HepG2 (cell line): ENCODE data around the gene FCHO1. TPM values are rescaled to one million over a fixed set of nuclear protein-coding genes. Genes with fewer than 3 reads are reported as not detected.

ENCODE experiments used
- ATAC-seq: fragments of 200-7000 bp; cut with Tn5 transposase; 3 replicates; pipeline ENCODE4 v1.9.1; 2020; ENCODE audit warnings: mild to moderate bottlenecking, moderate library complexity
- BruUV-seq: library from RNA; stranded (reverse); fragments of 400-500 nt; replicated peaks from 2 replicates; lab custom pipeline; 2021; lab: Mats Ljungman, UMichigan
- CTCF ChIA-PET: fragments of 300-600 bp; formaldehyde crosslinking; extraction: SDS; loops from one replicate; lab custom pipeline; 2021; ENCODE audit warnings: low total read pairs, inconsistent platforms, low intra/inter-chr PET ratio; lab: Yijun Ruan, JAX
- POLR2A ChIA-PET: fragments of 350-600 bp; sonication (Branson Sonifier 250); formaldehyde crosslinking; loops from one replicate; lab custom pipeline; 2020; ENCODE audit warnings: antibody characterized with exemption, inconsistent platforms; lab: Yijun Ruan, JAX
- DNase-seq: peaks from one replicate; pipeline ENCODE4 v3.0.0-alpha.2; 2015; ENCODE audit warnings: low spot score
- FAIRE-seq: peaks from 3 replicates; lab custom pipeline; 2011; peaks lifted over from hg19 to GRCh38; lab: Jason Lieb, UNC
- H2AFZ ChIP-seq: one replicate; pipeline ENCODE4 v1.6.1; 2011; ENCODE audit warnings: low read length, inconsistent platforms
- H3K27ac ChIP-seq: fragments of 300-600 bp; 3 replicates; pipeline ENCODE4 v1.8.0; 2011; ENCODE audit warnings: mixed run types, mild to moderate bottlenecking, mixed read lengths, low read length, inconsistent platforms; ENCODE audit not compliant: insufficient read depth; ENCODE audit errors: extremely low read length
- H3K27me3 ChIP-seq, 2 experiments: fragments of 200-600 bp in 1 of 2; 2 replicates in 1 of 2; 3 replicates in 1 of 2; pipeline versions ENCODE4 v1.6.0 to v1.8.0; 2011; ENCODE audit warnings: low read length in 2 of 2, mild to moderate bottlenecking in 2 of 2, moderate library complexity in 2 of 2, inconsistent platforms in 1 of 2; ENCODE audit not compliant: insufficient read depth in 2 of 2, control insufficient read depth in 1 of 2
- H3K36me3 ChIP-seq, 2 experiments: fragments of 200-600 bp in 1 of 2; replicated peaks in 1 of 2; 2 replicates in 1 of 2; 3 replicates in 1 of 2; pipeline versions ENCODE4 v1.5.1 to v1.8.0; 2011; ENCODE audit warnings: low read length in 2 of 2, inconsistent platforms in 1 of 2; ENCODE audit not compliant: insufficient read depth in 2 of 2, control insufficient read depth in 1 of 2
- H3K4me1 ChIP-seq: 2 replicates; pipeline ENCODE4 v1.5.1; 2012; ENCODE audit warnings: low read length, inconsistent platforms; ENCODE audit not compliant: insufficient read depth
- H3K4me2 ChIP-seq: 2 replicates; pipeline ENCODE4 v1.6.0; 2011; ENCODE audit warnings: low read depth, low read length, inconsistent platforms
- H3K4me3 ChIP-seq, 3 experiments: fragments of 200-600 bp in 1 of 3; sonication (generic), shearing (Covaris generic) in 1 of 3; replicated peaks in 1 of 3; 2 replicates each; pipeline ENCODE4 v1.5.1; 2011 to 2016; ENCODE audit warnings: low read length in 3 of 3, inconsistent platforms in 2 of 3, low read depth in 2 of 3, mild to moderate bottlenecking in 2 of 3, control low read depth in 1 of 3, mixed read lengths in 1 of 3; ENCODE audit not compliant: insufficient read depth in 1 of 3
- H3K79me2 ChIP-seq: one replicate; pipeline ENCODE4 v1.6.1; 2011; ENCODE audit warnings: low read length, inconsistent platforms; ENCODE audit not compliant: insufficient read depth
- H3K9ac ChIP-seq: 2 replicates; pipeline ENCODE4 v1.6.0; 2011; ENCODE audit warnings: mild to moderate bottlenecking, low read depth, low read length, inconsistent platforms; ENCODE audit not compliant: insufficient read depth
- H3K9me3 ChIP-seq: 2 replicates; pipeline ENCODE4 v1.5.1; 2012; ENCODE audit warnings: mild to moderate bottlenecking, low read length
- H4K20me1 ChIP-seq: 2 replicates; pipeline ENCODE4 v1.6.0; 2011; ENCODE audit warnings: inconsistent platforms, mild to moderate bottlenecking, low read length, moderate library complexity; ENCODE audit not compliant: insufficient read depth
- ARNTL ChIP-seq: sonication (generic); formaldehyde crosslinking; IDR thresholded peaks from 2 replicates; pipeline ENCODE4 v1.4.0; 2020; ENCODE audit warnings: mild to moderate bottlenecking, missing genetic modification reagents
- BCLAF1 ChIP-seq: fragments of 450-650 bp; IDR thresholded peaks from 2 replicates; pipeline ENCODE4 v1.6.1; 2017; ENCODE audit warnings: mild to moderate bottlenecking
- HNRNPK ChIP-seq: fragments of 200-400 bp; formaldehyde crosslinking; IDR thresholded peaks from 2 replicates; pipeline ENCODE4 v1.6.1; 2018; ENCODE audit warnings: low read length, low read depth, moderate library complexity, mild to moderate bottlenecking; ENCODE audit not compliant: poor library complexity, severe bottlenecking
- JDP2 ChIP-seq: sonication (generic); formaldehyde crosslinking; IDR thresholded peaks from 2 replicates; pipeline ENCODE4 v1.8.1; 2022; ENCODE audit warnings: missing genetic modification reagents, borderline replicate concordance
- KDM4B ChIP-seq: sonication (generic); formaldehyde crosslinking; IDR thresholded peaks from 2 replicates; pipeline ENCODE4 v1.4.0; 2020; ENCODE audit warnings: missing genetic modification reagents
- NFIC ChIP-seq: IDR thresholded peaks from 2 replicates; pipeline ENCODE4 v1.6.1; 2012; ENCODE audit warnings: mild to moderate bottlenecking, low read length, inconsistent platforms
- NR2C2 ChIP-seq: sonication (generic); formaldehyde crosslinking; IDR thresholded peaks from 2 replicates; pipeline ENCODE4 v1.4.0; 2020; ENCODE audit warnings: missing genetic modification reagents, mild to moderate bottlenecking, moderate library complexity, borderline replicate concordance
- PATZ1 ChIP-seq: sonication (generic); formaldehyde crosslinking; IDR thresholded peaks from 2 replicates; pipeline ENCODE4 v1.4.0; 2020; ENCODE audit warnings: missing genetic modification reagents
- ZFY ChIP-seq: sonication (generic); formaldehyde crosslinking; IDR thresholded peaks from 2 replicates; pipeline ENCODE4 v1.4.0; 2020; ENCODE audit warnings: missing genetic modification reagents
- ZNF121 ChIP-seq: sonication (generic); formaldehyde crosslinking; IDR thresholded peaks from 2 replicates; pipeline ENCODE4 v1.5.0; 2020; ENCODE audit warnings: mild to moderate bottlenecking, missing genetic modification reagents
- ZNF546 ChIP-seq: sonication (generic); formaldehyde crosslinking; conservative IDR thresholded peaks from 2 replicates; pipeline ENCODE4 v1.8.1; 2023; ENCODE audit warnings: mild to moderate bottlenecking, missing genetic modification reagents
- ZNF605 ChIP-seq: sonication (generic); formaldehyde crosslinking; IDR thresholded peaks from 2 replicates; pipeline ENCODE4 v1.8.0; 2022; ENCODE audit warnings: mild to moderate bottlenecking, missing genetic modification reagents
- WGBS: methylation state at CpG from one replicate; pipeline ENCODE4 v1.1.6; 2017; ENCODE audit warnings: low lambda C conversion rate; 5-methylcytosine and 5-hydroxymethylcytosine counted together
- in situ Hi-C: cut with HindIII; loops from 2 replicates; pipeline ENCODE4 v1.10.0; 2017; ENCODE audit warnings: low pct_unique_long_range_greater_than_20kb; ENCODE audit not compliant: extremely low pct_ligation_motif_present
- intact Hi-C: fragments of 100-400 bp; cut with micrococcal nuclease; formaldehyde crosslinking; loops from one replicate; pipeline ENCODE4 v1.10.0; 2022; ENCODE audit not compliant: unreplicated experiment
- polyA plus RNA-seq, 8 experiments: library from polyadenylated mRNA; depleted of rRNA in 3 of 8; stranded (reverse) in 7 of 8; unstranded in 1 of 8; fragments of >200 nt; fragmentation: Illumina TruSeq in 4 of 8; extraction: Trizol in 4 of 8; gene quantifications; 2 replicates each; pipeline versions ENCODE4 v1.2.1 to v1.2.3, GENCODE V29; 2011 to 2016; ENCODE audit warnings: low read depth in 4 of 8, missing spikeins in 1 of 8, mixed read lengths in 1 of 8; ENCODE audit not compliant: insufficient read depth in 1 of 8
- total RNA-seq, 5 experiments: library from RNA; depleted of rRNA; stranded (reverse); fragments of >200 nt; fragmentation: Illumina TruSeq; extraction: Trizol; gene quantifications; 2 replicates each; pipeline ENCODE4 v1.2.3, GENCODE V29; 2016; ENCODE audit warnings: low read depth in 1 of 5
- TF ChIP-seq, protein P1 (sequence below), 2 experiments: sonication (generic) in 1 of 2; formaldehyde crosslinking in 1 of 2; IDR thresholded peaks; 2 replicates each; pipeline versions ENCODE4 v1.4.0 to v1.6.1; 2018 to 2020; ENCODE audit warnings: missing genetic modification reagents in 2 of 2, borderline replicate concordance in 1 of 2, low read depth in 1 of 2, mild to moderate bottlenecking in 1 of 2, missing biosample characterization in 1 of 2
- TF ChIP-seq, protein P2 (sequence below): IDR thresholded peaks from 2 replicates; pipeline ENCODE4 v1.6.1; 2012; ENCODE audit warnings: inconsistent platforms
- TF ChIP-seq, protein P3 (sequence below): sonication (generic); formaldehyde crosslinking; IDR thresholded peaks from 2 replicates; pipeline ENCODE4 v1.5.0; 2020; ENCODE audit warnings: missing genetic modification reagents

Gene FCHO1
- total and polyA plus RNA-seq, 2 of the 13 experiments (the other 11 are each of a cell fraction or from before 2014, with no cell fraction given) = 1.3 to 3.1 TPM

GRCh38 chr19:17766543-17767131 lies 15.4 kb downstream of the FCHO1 start:
- H3K4me1 ChIP-seq = peaks cover 28% of the 10 kb centered on the region
- peak overlapping the region; percentile 60 for H3K4me2 ChIP-seq
- H3K4me3 ChIP-seq = peak overlapping the region; percentile 8 to 63 (median 13); a peak in 3 of 6 replicates
- H2AFZ ChIP-seq = no peak overlapping the region
- intact Hi-C loops (loop anchor here (2.0 kb wide), 1 partner anchor 62 kb away; no protein-coding TSS in a partner anchor), in situ Hi-C loops (no loop called here)
- peak; percentile 83 for ATAC-seq
- H3K79me2 ChIP-seq = no peaks in the 10 kb centered on the region
- H3K36me3 ChIP-seq = no peaks in the 10 kb centered on the region
- FAIRE-seq = peak; percentile 92
- H3K27me3 ChIP-seq = no peaks in the 10 kb centered on the region
- peak overlapping the region; percentile 20; the same call in 1 of the 2 replicates for H3K9ac ChIP-seq
- ChIA-PET CTCF (interaction anchor here (1.4 to 1.5 kb wide), 2 partner anchors 9 to 63 kb away, joined by 4 to 9 read pairs; no protein-coding TSS in a partner anchor), POLR2A (interaction anchor here (1.0 to 2.4 kb wide), 7 partner anchors 28 to 255 kb away, joined by 3 to 18 read pairs (median 4); partner anchors contain the start of genes B3GNT3, CCDC124, JAK3 and MAP1S)
- H3K27ac ChIP-seq = peak overlapping the region; percentile 58
- H3K9me3 ChIP-seq = no peaks in the 10 kb centered on the region
- no peaks in the 10 kb centered on the region for H4K20me1 ChIP-seq
- BruUV-seq = no TSS peak
- WGBS = 2% methylated on average over 10 of the region's 29 CpGs
- peak; percentile 89 for DNase-seq
- TF ChIP-seq KDM4B (CRISPR knock-in tag) = no peak
- peak; percentile 95 for TF ChIP-seq PATZ1
- no peak for TF ChIP-seq JDP2 (CRISPR knock-in tag)
- TF ChIP-seq, protein P1, sequence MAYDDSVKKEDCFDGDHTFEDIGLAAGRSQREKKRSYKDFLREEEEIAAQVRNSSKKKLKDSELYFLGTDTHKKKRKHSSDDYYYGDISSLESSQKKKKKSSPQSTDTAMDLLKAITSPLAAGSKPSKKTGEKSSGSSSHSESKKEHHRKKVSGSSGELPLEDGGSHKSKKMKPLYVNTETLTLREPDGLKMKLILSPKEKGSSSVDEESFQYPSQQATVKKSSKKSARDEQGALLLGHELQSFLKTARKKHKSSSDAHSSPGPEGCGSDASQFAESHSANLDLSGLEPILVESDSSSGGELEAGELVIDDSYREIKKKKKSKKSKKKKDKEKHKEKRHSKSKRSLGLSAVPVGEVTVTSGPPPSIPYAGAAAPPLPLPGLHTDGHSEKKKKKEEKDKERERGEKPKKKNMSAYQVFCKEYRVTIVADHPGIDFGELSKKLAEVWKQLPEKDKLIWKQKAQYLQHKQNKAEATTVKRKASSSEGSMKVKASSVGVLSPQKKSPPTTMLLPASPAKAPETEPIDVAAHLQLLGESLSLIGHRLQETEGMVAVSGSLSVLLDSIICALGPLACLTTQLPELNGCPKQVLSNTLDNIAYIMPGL (CRISPR knock-in tag; IDR thresholded peaks at IDR 0.05; ENCODE audit: borderline replicate concordance in 1 of 2, low read depth in 1 of 2) = peak; percentile 72 to 81; a peak in 3 of 4 replicates
- TF ChIP-seq NFIC = peak; percentile 65; the same call in 1 of the 2 replicates
- TF ChIP-seq, protein P2, sequence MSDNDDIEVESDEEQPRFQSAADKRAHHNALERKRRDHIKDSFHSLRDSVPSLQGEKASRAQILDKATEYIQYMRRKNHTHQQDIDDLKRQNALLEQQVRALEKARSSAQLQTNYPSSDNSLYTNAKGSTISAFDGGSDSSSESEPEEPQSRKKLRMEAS = no peak
- TF ChIP-seq HNRNPK = no peak
- no peak for TF ChIP-seq ZNF546 (CRISPR knock-in tag)
- peak; percentile 24; the same call in 1 of the 2 replicates for TF ChIP-seq ZNF121 (CRISPR knock-in tag)
- TF ChIP-seq ZNF605 (CRISPR knock-in tag) = no peak
- peak; percentile 60; the same call in 1 of the 2 replicates for TF ChIP-seq NR2C2 (CRISPR knock-in tag)
- peak; percentile 22; the same call in 1 of the 2 replicates for TF ChIP-seq ZFY
- TF ChIP-seq, protein P3, sequence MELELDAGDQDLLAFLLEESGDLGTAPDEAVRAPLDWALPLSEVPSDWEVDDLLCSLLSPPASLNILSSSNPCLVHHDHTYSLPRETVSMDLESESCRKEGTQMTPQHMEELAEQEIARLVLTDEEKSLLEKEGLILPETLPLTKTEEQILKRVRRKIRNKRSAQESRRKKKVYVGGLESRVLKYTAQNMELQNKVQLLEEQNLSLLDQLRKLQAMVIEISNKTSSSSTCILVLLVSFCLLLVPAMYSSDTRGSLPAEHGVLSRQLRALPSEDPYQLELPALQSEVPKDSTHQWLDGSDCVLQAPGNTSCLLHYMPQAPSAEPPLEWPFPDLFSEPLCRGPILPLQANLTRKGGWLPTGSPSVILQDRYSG = peak; percentile 71; the same call in 1 of the 2 replicates
- TF ChIP-seq BCLAF1 = no peak
- TF ChIP-seq ARNTL (CRISPR knock-in tag) = no peak
